Activated CD8-positive, alpha-beta T cell treated with anti-CD3 and anti-CD28 coated beads for 36 hours (primary cell): Measurements from ENCODE around the gene ASTN2. TPM values are rescaled to one million over a fixed set of nuclear protein-coding genes. Genes with fewer than 3 reads are reported as not detected.

Experiments
- ATAC-seq: fragments of 200-7000 bp; cut with Tn5 transposase; one replicate; pipeline ENCODE4 v1.10.0; 2021; ENCODE audit warnings: mild to moderate bottlenecking, moderate library complexity
- CTCF ChIA-PET: fragments of 350-600 bp; sonication (Branson Sonifier 250); formaldehyde crosslinking; loops from one replicate; lab custom pipeline; 2021; ENCODE audit warnings: antibody characterized with exemption; lab: Charles Lee
- POLR2A ChIA-PET: fragments of 350-600 bp; sonication (Branson Sonifier 250); formaldehyde crosslinking; loops from one replicate; lab custom pipeline; 2021; ENCODE audit warnings: antibody characterized with exemption; lab: Charles Lee
- DNase-seq: peaks from one replicate; pipeline ENCODE4 v3.0.0-alpha.2; 2020
- H3K27ac Mint-ChIP-seq: one replicate; pipeline ENCODE4 v1.8.0; 2021; ENCODE audit warnings: mild to moderate bottlenecking, mixed read lengths
- H3K27me3 Mint-ChIP-seq: one replicate; pipeline ENCODE4 v1.8.0; 2021; ENCODE audit warnings: mixed read lengths
- H3K36me3 Mint-ChIP-seq: one replicate; pipeline ENCODE4 v1.8.0; 2021; ENCODE audit warnings: low read depth, mixed read lengths
- H3K4me1 Mint-ChIP-seq: one replicate; pipeline ENCODE4 v1.8.0; 2021; ENCODE audit warnings: low read depth, mixed read lengths
- H3K4me3 Mint-ChIP-seq: one replicate; pipeline ENCODE4 v1.8.0; 2021; ENCODE audit warnings: mild to moderate bottlenecking, moderate library complexity, mixed read lengths
- H3K9me3 Mint-ChIP-seq: one replicate; pipeline ENCODE4 v1.8.0; 2021; ENCODE audit warnings: mixed read lengths
- intact Hi-C: fragments of 100-400 bp; cut with micrococcal nuclease; formaldehyde crosslinking; loops from one replicate; pipeline ENCODE4 v1.10.0; 2022
- total RNA-seq, 2 experiments: library from RNA; stranded (reverse); gene quantifications; one replicate each; pipeline ENCODE4 v1.2.3, GENCODE V29; 2021
- TF ChIP-seq, protein P1 (sequence below): fragments of 200-600 bp; IDR thresholded peaks from one replicate; pipeline ENCODE4 v1.8.0; 2022; ENCODE audit warnings: antibody characterized with exemption, mild to moderate bottlenecking

Gene ASTN2
- total RNA-seq, 2 experiments from 2014 or later, result 5.2 to 5.7 TPM

DNA sequence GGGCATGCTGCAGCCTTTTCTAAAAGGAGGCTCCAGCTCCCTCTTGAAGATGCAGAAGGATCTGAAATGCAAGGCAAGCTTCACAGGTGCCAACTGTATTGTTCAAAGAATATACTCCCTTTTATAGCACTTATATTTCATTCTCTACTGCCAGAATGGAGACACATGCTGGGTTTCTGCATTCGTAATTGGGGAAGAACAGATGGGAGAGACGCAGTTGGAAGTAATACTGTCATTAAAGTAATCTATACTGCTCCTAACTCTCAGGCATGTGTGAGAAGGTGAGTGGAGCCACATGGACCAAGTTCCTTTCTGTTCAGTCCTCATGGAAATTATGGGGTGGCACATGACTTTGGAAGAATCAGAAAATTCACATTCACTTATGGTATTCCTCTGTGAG, 501.3 kb downstream of the ASTN2 start:
- Mint-ChIP-seq H3K27me3 (peaks cover 11% of the 10 kb centered on the region), H3K36me3 (no peaks in the 10 kb centered on the region), H3K27ac (no peak overlapping the region), H3K4me1 (no peaks in the 10 kb centered on the region), H3K9me3 (no peaks in the 10 kb centered on the region), H3K4me3 (no peak overlapping the region)
- TF ChIP-seq, protein P1, sequence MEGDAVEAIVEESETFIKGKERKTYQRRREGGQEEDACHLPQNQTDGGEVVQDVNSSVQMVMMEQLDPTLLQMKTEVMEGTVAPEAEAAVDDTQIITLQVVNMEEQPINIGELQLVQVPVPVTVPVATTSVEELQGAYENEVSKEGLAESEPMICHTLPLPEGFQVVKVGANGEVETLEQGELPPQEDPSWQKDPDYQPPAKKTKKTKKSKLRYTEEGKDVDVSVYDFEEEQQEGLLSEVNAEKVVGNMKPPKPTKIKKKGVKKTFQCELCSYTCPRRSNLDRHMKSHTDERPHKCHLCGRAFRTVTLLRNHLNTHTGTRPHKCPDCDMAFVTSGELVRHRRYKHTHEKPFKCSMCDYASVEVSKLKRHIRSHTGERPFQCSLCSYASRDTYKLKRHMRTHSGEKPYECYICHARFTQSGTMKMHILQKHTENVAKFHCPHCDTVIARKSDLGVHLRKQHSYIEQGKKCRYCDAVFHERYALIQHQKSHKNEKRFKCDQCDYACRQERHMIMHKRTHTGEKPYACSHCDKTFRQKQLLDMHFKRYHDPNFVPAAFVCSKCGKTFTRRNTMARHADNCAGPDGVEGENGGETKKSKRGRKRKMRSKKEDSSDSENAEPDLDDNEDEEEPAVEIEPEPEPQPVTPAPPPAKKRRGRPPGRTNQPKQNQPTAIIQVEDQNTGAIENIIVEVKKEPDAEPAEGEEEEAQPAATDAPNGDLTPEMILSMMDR, result no peak
- ChIA-PET POLR2A (no interaction called here), CTCF (no interaction called here)
- ATAC-seq (no peak), DNase-seq (no peak)
- intact Hi-C loops, result no loop called here

DNA sequence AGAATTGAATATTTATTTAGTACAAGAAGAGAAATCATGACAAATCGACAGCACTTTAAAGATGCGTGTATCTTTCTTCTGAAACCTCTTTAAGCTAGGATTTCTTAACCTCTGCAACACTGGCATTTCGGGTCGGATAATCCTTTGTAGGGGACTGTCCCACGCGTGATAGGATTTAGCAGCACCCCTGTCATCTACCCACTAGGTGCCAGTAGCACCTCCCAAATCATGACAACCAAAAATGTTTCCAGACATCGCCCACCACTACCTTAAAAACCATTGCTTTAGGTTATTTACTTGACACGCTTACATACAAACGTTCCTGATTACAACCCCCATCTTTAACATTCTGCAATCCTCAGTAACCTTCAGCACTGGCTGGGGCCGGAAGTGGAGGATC, 504.7 kb downstream of the ASTN2 start:
- Mint-ChIP-seq H3K27ac (no peak overlapping the region), H3K4me3 (no peak overlapping the region), H3K9me3 (no peaks in the 10 kb centered on the region), H3K36me3 (no peaks in the 10 kb centered on the region), H3K27me3 (peaks cover 4% of the 10 kb centered on the region), H3K4me1 (no peaks in the 10 kb centered on the region)
- ChIA-PET CTCF (no interaction called here), POLR2A (no interaction called here)
- no peak for ATAC-seq
- intact Hi-C loops, result no loop called here
- TF ChIP-seq, protein P1, result no peak
- no peak for DNase-seq

GRCh38 chr9:116907989-116908388, 506.9 kb downstream of the ASTN2 start:
- no peaks in the 10 kb centered on the region for H3K9me3 Mint-ChIP-seq

DNA sequence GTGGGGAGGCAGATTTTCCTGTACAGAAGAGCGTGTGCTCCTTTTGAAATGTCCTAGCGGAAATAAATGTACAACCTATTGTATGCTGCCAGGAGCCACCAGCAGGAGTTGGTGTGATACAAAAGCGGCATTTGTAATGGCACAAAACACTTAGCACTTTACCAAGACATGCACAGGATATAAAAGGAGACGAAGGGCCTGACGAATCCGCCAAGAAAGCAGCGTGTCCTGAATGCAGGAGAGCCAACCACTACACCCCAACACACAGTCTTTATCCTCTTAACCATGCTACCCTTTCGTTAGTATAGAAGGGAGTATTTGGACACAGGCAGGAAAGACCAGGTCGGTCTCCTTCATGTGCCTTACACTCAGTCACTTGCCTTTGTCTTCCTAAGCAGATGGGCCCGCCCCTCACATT, 509.7 kb downstream of the ASTN2 start:
- peaks cover 6% of the 10 kb centered on the region for H3K9me3 Mint-ChIP-seq
- intact Hi-C loops, result no loop called here
- no peaks in the 10 kb centered on the region for H3K36me3 Mint-ChIP-seq
- TF ChIP-seq, protein P1, result no peak
- DNase-seq, result no peak
- no peak overlapping the region for H3K4me3 Mint-ChIP-seq
- peaks cover 4% of the 10 kb centered on the region for H3K27me3 Mint-ChIP-seq
- POLR2A ChIA-PET, result no interaction called here
- no peaks in the 10 kb centered on the region for H3K4me1 Mint-ChIP-seq
- CTCF ChIA-PET, result no interaction called here
- H3K27ac Mint-ChIP-seq, result no peak overlapping the region
- no peak for ATAC-seq

More at GRCh38 chr9:116907989-116908388, 506.9 kb downstream of the ASTN2 start:
- TF ChIP-seq, protein P1, result no peak
- DNase-seq (no peak), ATAC-seq (no peak)
- POLR2A ChIA-PET, result no interaction called here
- Mint-ChIP-seq H3K27ac (no peak overlapping the region), H3K4me1 (no peaks in the 10 kb centered on the region), H3K27me3 (peaks cover 4% of the 10 kb centered on the region), H3K4me3 (no peak overlapping the region), H3K36me3 (no peaks in the 10 kb centered on the region)
- intact Hi-C loops, result no loop called here
- CTCF ChIA-PET, result no interaction called here

DNA sequence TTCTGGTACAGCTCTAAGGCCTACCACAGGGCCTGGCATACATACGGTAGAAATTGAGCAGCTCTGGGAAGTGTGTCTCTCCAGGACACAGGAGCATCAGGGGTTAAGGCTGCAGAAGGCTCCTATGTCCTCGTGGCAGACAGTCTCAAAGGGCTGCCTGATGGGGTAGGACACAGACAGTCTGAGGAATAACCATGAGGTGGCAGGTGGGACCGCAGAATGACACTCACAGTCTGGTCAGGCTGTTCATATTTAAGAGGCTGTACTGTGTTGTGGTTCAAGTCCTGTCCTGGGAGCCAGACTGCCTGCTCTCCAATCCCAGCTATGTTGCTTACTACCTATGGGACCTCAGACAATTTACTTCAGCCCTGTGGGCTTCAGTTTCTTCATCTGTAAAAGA, 510.7 kb downstream of the ASTN2 start:
- Mint-ChIP-seq H3K9me3 (peaks cover 16% of the 10 kb centered on the region), H3K4me1 (no peaks in the 10 kb centered on the region), H3K27ac (no peak overlapping the region), H3K27me3 (peaks cover 4% of the 10 kb centered on the region), H3K4me3 (no peak overlapping the region), H3K36me3 (no peaks in the 10 kb centered on the region)
- ATAC-seq (no peak), DNase-seq (no peak)
- CTCF ChIA-PET, result no interaction called here
- TF ChIP-seq, protein P1, result no peak
- intact Hi-C loops, result no loop called here
- POLR2A ChIA-PET, result no interaction called here
